Mesothelial cell of epicardium (in vitro differentiated cells): ENCODE results near the gene SLC2A6. TPM values are rescaled to one million over a fixed set of nuclear protein-coding genes. Genes with fewer than 3 reads are reported as not detected.

Experiments used
- DNase-seq, 2 experiments: peaks; one replicate each; pipeline ENCODE4 v3.0.0; 2021; ENCODE audit warnings: low spot score in 2 of 2; ENCODE audit not compliant: unreplicated experiment in 2 of 2
- H3K27ac Mint-ChIP-seq: 2 replicates; pipeline ENCODE4 v1.8.0; 2021; ENCODE audit warnings: mixed read lengths
- H3K27me3 Mint-ChIP-seq: 2 replicates; pipeline ENCODE4 v1.8.0; 2021; ENCODE audit warnings: low read depth, mixed read lengths
- H3K36me3 Mint-ChIP-seq: 2 replicates; pipeline ENCODE4 v1.8.0; 2021; ENCODE audit warnings: mixed read lengths
- H3K4me1 Mint-ChIP-seq: 2 replicates; pipeline ENCODE4 v1.8.0; 2021; ENCODE audit warnings: mixed read lengths
- H3K4me3 Mint-ChIP-seq: 2 replicates; pipeline ENCODE4 v1.8.0; 2021; ENCODE audit warnings: mild to moderate bottlenecking, moderate library complexity, mixed read lengths
- H3K9me3 Mint-ChIP-seq: 2 replicates; pipeline ENCODE4 v1.8.0; 2021; ENCODE audit warnings: mixed read lengths
- CTCF ChIP-seq: fragments of 200-600 bp; sonication (generic); IDR thresholded peaks from one replicate; pipeline ENCODE4 v1.5.0; 2021; ENCODE audit warnings: antibody characterized with exemption; ENCODE audit not compliant: unreplicated experiment
- total RNA-seq: library from RNA; stranded (reverse); gene quantifications from 3 replicates; pipeline ENCODE4 v1.2.1, GENCODE V29; 2021

The SLC2A6 gene
- total RNA-seq, 1 donor from 2014 or later, result 9.0 TPM

- DNase-seq, result no peak
- Mint-ChIP-seq H3K9me3 (no peaks in the 10 kb centered on the region), H3K27me3 (no peaks in the 10 kb centered on the region), H3K27ac (peak overlapping the region; percentile 43), H3K4me3 (no peak overlapping the region), H3K4me1 (peaks cover 22% of the 10 kb centered on the region), H3K36me3 (no peaks in the 10 kb centered on the region)
- TF ChIP-seq CTCF, result no peak
Measured at GRCh38 chr9:133491656-133491925, 12.7 kb upstream of the SLC2A6 start.

- H3K4me1 Mint-ChIP-seq, result peaks cover 28% of the 10 kb centered on the region
- no peak overlapping the region for H3K4me3 Mint-ChIP-seq
- no peak overlapping the region for H3K27ac Mint-ChIP-seq
Measured at GRCh38 chr9:133490865-133491655, 12.2 kb upstream of the SLC2A6 start.

GRCh38 chr9:133490201-133490681 is 11.3 kb upstream of the SLC2A6 start:
- TF ChIP-seq CTCF, result no peak
- no peaks in the 10 kb centered on the region for H3K9me3 Mint-ChIP-seq
- H3K4me1 Mint-ChIP-seq, result peaks cover 29% of the 10 kb centered on the region
- no peaks in the 10 kb centered on the region for H3K27me3 Mint-ChIP-seq
- DNase-seq, result no peak
- H3K4me3 Mint-ChIP-seq, result no peak overlapping the region
- no peak overlapping the region for H3K27ac Mint-ChIP-seq
- H3K36me3 Mint-ChIP-seq, result no peaks in the 10 kb centered on the region

More at GRCh38 chr9:133490865-133491655, 12.2 kb upstream of the SLC2A6 start:
- Mint-ChIP-seq H3K36me3 (no peaks in the 10 kb centered on the region), H3K27me3 (no peaks in the 10 kb centered on the region), H3K9me3 (no peaks in the 10 kb centered on the region)
- DNase-seq, result no peak
- TF ChIP-seq CTCF, result no peak

- Mint-ChIP-seq H3K4me3 (no peak overlapping the region), H3K9me3 (no peaks in the 10 kb centered on the region), H3K36me3 (no peaks in the 10 kb centered on the region), H3K4me1 (peaks cover 35% of the 10 kb centered on the region), H3K27ac (peak overlapping the region; percentile 30), H3K27me3 (no peaks in the 10 kb centered on the region)
- TF ChIP-seq CTCF, result no peak
- DNase-seq, result no peak
Measured at GRCh38 chr9:133489253-133490190, 10.6 kb upstream of the SLC2A6 start.

- Mint-ChIP-seq H3K4me3 (no peak overlapping the region), H3K27me3 (no peaks in the 10 kb centered on the region), H3K36me3 (no peaks in the 10 kb centered on the region), H3K4me1 (peaks cover 39% of the 10 kb centered on the region), H3K9me3 (no peaks in the 10 kb centered on the region), H3K27ac (no peak overlapping the region)
- no peak for TF ChIP-seq CTCF
- no peak for DNase-seq
Measured at GRCh38 chr9:133488686-133489252, 9.9 kb upstream of the SLC2A6 start.
